Measurements from ENCODE around the gene SLC38A8. TPM values are rescaled to one million over a fixed set of nuclear protein-coding genes. Genes with fewer than 3 reads are reported as not detected.

The SLC38A8 gene
- total RNA-seq, 2 experiments from 2014 or later, result not detected

- no peaks in the 10 kb centered on the region for H3K9me3 ChIP-seq (ENCODE audit: control insufficient read depth in 1 of 2, insufficient read depth in 1 of 2, low read length in 2 of 2)
- ChIA-PET POLR2A (no interaction called here), CTCF (no interaction called here)
- peaks cover 91% of the 10 kb centered on the region for H3K36me3 Mint-ChIP-seq (ENCODE audit: low read depth)
- TF ChIP-seq, protein P1, sequence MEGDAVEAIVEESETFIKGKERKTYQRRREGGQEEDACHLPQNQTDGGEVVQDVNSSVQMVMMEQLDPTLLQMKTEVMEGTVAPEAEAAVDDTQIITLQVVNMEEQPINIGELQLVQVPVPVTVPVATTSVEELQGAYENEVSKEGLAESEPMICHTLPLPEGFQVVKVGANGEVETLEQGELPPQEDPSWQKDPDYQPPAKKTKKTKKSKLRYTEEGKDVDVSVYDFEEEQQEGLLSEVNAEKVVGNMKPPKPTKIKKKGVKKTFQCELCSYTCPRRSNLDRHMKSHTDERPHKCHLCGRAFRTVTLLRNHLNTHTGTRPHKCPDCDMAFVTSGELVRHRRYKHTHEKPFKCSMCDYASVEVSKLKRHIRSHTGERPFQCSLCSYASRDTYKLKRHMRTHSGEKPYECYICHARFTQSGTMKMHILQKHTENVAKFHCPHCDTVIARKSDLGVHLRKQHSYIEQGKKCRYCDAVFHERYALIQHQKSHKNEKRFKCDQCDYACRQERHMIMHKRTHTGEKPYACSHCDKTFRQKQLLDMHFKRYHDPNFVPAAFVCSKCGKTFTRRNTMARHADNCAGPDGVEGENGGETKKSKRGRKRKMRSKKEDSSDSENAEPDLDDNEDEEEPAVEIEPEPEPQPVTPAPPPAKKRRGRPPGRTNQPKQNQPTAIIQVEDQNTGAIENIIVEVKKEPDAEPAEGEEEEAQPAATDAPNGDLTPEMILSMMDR (IDR thresholded peaks at IDR 0.05), result no peak
- H3K4me1 ChIP-seq (ENCODE audit: insufficient read depth, low read length), result no peaks in the 10 kb centered on the region
- ATAC-seq (ENCODE audit: poor library complexity), result no peak
- peaks cover 77% of the 10 kb centered on the region for H3K36me3 ChIP-seq (ENCODE audit: insufficient read depth, low read length)
- H3K4me3 Mint-ChIP-seq, result no peak overlapping the region
- no peak overlapping the region for H3K4me3 ChIP-seq (ENCODE audit: low read length)
- no peaks in the 10 kb centered on the region for H3K27me3 Mint-ChIP-seq
- intact Hi-C loops (cut with DNase I, micrococcal nuclease), result no loop called here
- H3K9me3 Mint-ChIP-seq, result no peaks in the 10 kb centered on the region
- DNase-seq, result no peak
- H3K4me1 Mint-ChIP-seq (ENCODE audit: low read depth), result peaks cover 4% of the 10 kb centered on the region
- no peak overlapping the region for H3K27ac ChIP-seq (ENCODE audit: low read depth in 1 of 2, low read length in 2 of 2)
- H3K27me3 ChIP-seq (ENCODE audit: control insufficient read depth in 1 of 2, insufficient read depth in 2 of 2, low read length in 2 of 2), result no peaks in the 10 kb centered on the region
- H3K27ac Mint-ChIP-seq, result no peak overlapping the region
Measured at GRCh38 chr16:84072014-84072413, 29.4 kb upstream of the SLC38A8 start.

DNA sequence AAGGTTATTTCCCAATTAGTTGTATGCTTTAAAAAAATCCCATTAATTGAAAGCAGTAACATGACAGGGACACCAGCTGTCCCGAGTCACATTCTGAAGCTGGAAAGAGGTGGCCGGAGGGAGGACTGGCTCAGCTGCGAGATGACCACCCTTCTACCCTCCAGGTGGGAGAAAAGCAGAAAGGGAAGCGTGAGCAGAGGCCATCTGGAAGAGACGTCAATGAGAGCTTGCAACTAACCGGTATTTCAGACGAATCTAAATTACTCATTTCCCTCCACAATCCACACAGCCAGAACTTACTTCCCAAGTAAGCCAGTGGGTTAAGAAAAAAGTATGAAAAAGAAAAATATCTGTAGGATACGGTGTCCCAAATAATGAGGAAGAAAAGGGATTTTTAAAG is 28.5 kb upstream of the SLC38A8 start:
- no peak for ATAC-seq (ENCODE audit: poor library complexity)
- Histone ChIP-seq H3K4me3 (ENCODE audit: low read length) (no peak overlapping the region), H3K27ac (ENCODE audit: low read depth in 1 of 2, low read length in 2 of 2) (no peak overlapping the region), H3K9me3 (ENCODE audit: control insufficient read depth in 1 of 2, insufficient read depth in 1 of 2, low read length in 2 of 2) (no peaks in the 10 kb centered on the region), H3K27me3 (ENCODE audit: control insufficient read depth in 1 of 2, insufficient read depth in 2 of 2, low read length in 2 of 2) (no peaks in the 10 kb centered on the region), H3K36me3 (ENCODE audit: insufficient read depth, low read length) (peaks cover 81% of the 10 kb centered on the region), H3K4me1 (ENCODE audit: insufficient read depth, low read length) (no peaks in the 10 kb centered on the region)
- H3K36me3 Mint-ChIP-seq (ENCODE audit: low read depth), result peaks cover 91% of the 10 kb centered on the region
- no peaks in the 10 kb centered on the region for H3K9me3 Mint-ChIP-seq
- peaks cover 4% of the 10 kb centered on the region for H3K4me1 Mint-ChIP-seq (ENCODE audit: low read depth)
- H3K27ac Mint-ChIP-seq, result no peak overlapping the region
- TF ChIP-seq, protein P1 (IDR thresholded peaks at IDR 0.05), result no peak
- intact Hi-C loops (cut with DNase I, micrococcal nuclease), result no loop called here
- H3K4me3 Mint-ChIP-seq, result no peak overlapping the region
- H3K27me3 Mint-ChIP-seq, result no peaks in the 10 kb centered on the region
- ChIA-PET CTCF (interaction anchor here (2.2 kb wide), 1 partner anchor 14 kb away, joined by 5 read pairs; no protein-coding TSS in a partner anchor), POLR2A (no interaction called here)
- DNase-seq, result no peak

DNA sequence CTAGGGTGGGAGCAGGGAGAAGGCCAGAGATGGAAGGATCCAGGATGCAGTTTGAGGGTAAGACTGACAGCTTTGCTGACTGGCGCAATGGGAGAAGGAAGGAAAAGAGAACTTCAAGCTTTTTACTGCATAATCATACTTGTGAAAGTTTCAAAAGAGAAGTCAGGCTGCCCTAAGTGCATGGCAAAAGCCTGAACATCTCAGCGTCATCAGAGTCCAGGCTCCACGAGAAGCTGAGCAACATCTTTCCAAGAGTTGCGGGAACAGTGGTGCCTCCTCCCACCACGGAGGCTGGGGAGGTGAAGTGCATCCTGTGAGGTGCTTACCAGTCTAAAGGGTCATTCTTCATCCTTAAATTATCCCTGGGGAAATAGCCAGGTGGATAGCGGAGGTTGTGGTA is 26.9 kb upstream of the SLC38A8 start:
- ChIA-PET CTCF (interaction anchor here (1.2 to 2.2 kb wide), 2 partner anchors 15 to 117 kb away, joined by 3 to 5 read pairs; partner anchors contain the start of gene TAF1C), POLR2A (no interaction called here)
- peaks cover 83% of the 10 kb centered on the region for H3K36me3 ChIP-seq (ENCODE audit: insufficient read depth, low read length)
- H3K27me3 ChIP-seq (ENCODE audit: control insufficient read depth in 1 of 2, insufficient read depth in 2 of 2, low read length in 2 of 2), result no peaks in the 10 kb centered on the region
- Mint-ChIP-seq H3K9me3 (no peaks in the 10 kb centered on the region), H3K4me3 (no peak overlapping the region), H3K27ac (no peak overlapping the region), H3K27me3 (no peaks in the 10 kb centered on the region), H3K4me1 (ENCODE audit: low read depth) (peaks cover 4% of the 10 kb centered on the region), H3K36me3 (ENCODE audit: low read depth) (peaks cover 91% of the 10 kb centered on the region)
- DNase-seq (peak in 1 of 14 experiments; percentile 36), ATAC-seq (ENCODE audit: poor library complexity) (no peak)
- no peaks in the 10 kb centered on the region for H3K9me3 ChIP-seq (ENCODE audit: control insufficient read depth in 1 of 2, insufficient read depth in 1 of 2, low read length in 2 of 2)
- H3K27ac ChIP-seq (ENCODE audit: low read depth in 1 of 2, low read length in 2 of 2), result no peak overlapping the region
- H3K4me1 ChIP-seq (ENCODE audit: insufficient read depth, low read length), result no peaks in the 10 kb centered on the region
- no peak overlapping the region for H3K4me3 ChIP-seq (ENCODE audit: low read length)
- intact Hi-C loops (cut with DNase I, micrococcal nuclease), result no loop called here
- TF ChIP-seq, protein P1 (IDR thresholded peaks at IDR 0.05), result no peak

Measured in CD4-positive, alpha-beta T cell (primary cell).